H9 (cell line): Measurements from ENCODE around the gene FBXL13. TPM values are rescaled to one million over a fixed set of nuclear protein-coding genes. Genes with fewer than 3 reads are reported as not detected.

Experiments
- DNase-seq: peaks from one replicate; pipeline ENCODE4 v3.0.0-alpha.2; 2017
- H2AFZ ChIP-seq: one replicate; pipeline ENCODE4 v1.6.1; 2013; ENCODE audit warnings: mild to moderate bottlenecking, low read length, control low read depth, moderate library complexity
- H2AK5ac ChIP-seq: 2 replicates; pipeline ENCODE4 v1.6.1; 2013; ENCODE audit warnings: low read length, control low read depth, mixed read lengths; ENCODE audit not compliant: insufficient read length
- H2BK120ac ChIP-seq: one replicate; pipeline ENCODE4 v1.6.1; 2013; ENCODE audit warnings: low read depth, mild to moderate bottlenecking, low read length, control low read depth, inconsistent platforms; ENCODE audit not compliant: poor library complexity, severe bottlenecking
- H2BK12ac ChIP-seq: 2 replicates; pipeline ENCODE4 v1.6.1; 2013; ENCODE audit warnings: low read length, control low read depth, mixed read lengths, low read depth; ENCODE audit not compliant: insufficient read length
- H2BK15ac ChIP-seq: 2 replicates; pipeline ENCODE4 v1.6.1; 2013; ENCODE audit warnings: low read depth, low read length, control low read depth
- H2BK20ac ChIP-seq: one replicate; pipeline ENCODE4 v1.6.1; 2013; ENCODE audit warnings: low read depth, mild to moderate bottlenecking, low read length, control low read depth, inconsistent platforms; ENCODE audit not compliant: poor library complexity, severe bottlenecking
- H2BK5ac ChIP-seq: 2 replicates; pipeline ENCODE4 v1.6.1; 2013; ENCODE audit warnings: low read length, control low read depth, mixed read lengths; ENCODE audit not compliant: insufficient read length
- H3K14ac ChIP-seq: 2 replicates; pipeline ENCODE4 v1.6.1; 2013; ENCODE audit warnings: low read length, control low read depth; ENCODE audit not compliant: insufficient read depth
- H3K18ac ChIP-seq: 2 replicates; pipeline ENCODE4 v1.6.1; 2013; ENCODE audit warnings: low read depth, mild to moderate bottlenecking, mixed read lengths, low read length, control low read depth; ENCODE audit not compliant: insufficient read length
- H3K23ac ChIP-seq: 2 replicates; pipeline ENCODE4 v1.6.1; 2013; ENCODE audit warnings: low read length, control low read depth, mixed read lengths, low read depth; ENCODE audit not compliant: insufficient read length
- H3K23me2 ChIP-seq: 2 replicates; pipeline ENCODE4 v1.6.1; 2013; ENCODE audit warnings: low read depth, mild to moderate bottlenecking, mixed read lengths, low read length, control low read depth; ENCODE audit not compliant: insufficient read length, poor library complexity, severe bottlenecking
- H3K27ac ChIP-seq: 2 replicates; pipeline ENCODE4 v1.5.1; 2013; ENCODE audit warnings: low read length, control low read depth, mixed read lengths, low read depth; ENCODE audit not compliant: insufficient read length
- H3K27me3 ChIP-seq: 2 replicates; pipeline ENCODE4 v1.6.1; 2013; ENCODE audit warnings: low read length, control low read depth, inconsistent platforms; ENCODE audit not compliant: insufficient read depth
- H3K4ac ChIP-seq: 2 replicates; pipeline ENCODE4 v1.6.1; 2013; ENCODE audit warnings: low read depth, mild to moderate bottlenecking, control low read depth, inconsistent platforms, low read length, moderate library complexity
- H3K4me1 ChIP-seq: 2 replicates; pipeline ENCODE4 v1.6.1; 2013; ENCODE audit warnings: low read length, control low read depth, inconsistent platforms; ENCODE audit not compliant: insufficient read depth
- H3K4me2 ChIP-seq: 2 replicates; pipeline ENCODE4 v1.6.1; 2013; ENCODE audit warnings: low read length, control low read depth, mixed read lengths; ENCODE audit not compliant: insufficient read length, insufficient read depth
- H3K56ac ChIP-seq: 2 replicates; pipeline ENCODE4 v1.6.1; 2013; ENCODE audit warnings: low read depth, mild to moderate bottlenecking, mixed read lengths, low read length, control low read depth; ENCODE audit not compliant: insufficient read length
- H3K79me1 ChIP-seq: 2 replicates; pipeline ENCODE4 v1.6.1; 2013; ENCODE audit warnings: low read depth, mild to moderate bottlenecking, moderate library complexity, low read length, control low read depth, inconsistent platforms; ENCODE audit not compliant: insufficient read depth, poor library complexity, severe bottlenecking
- H3K79me2 ChIP-seq: 2 replicates; pipeline ENCODE4 v1.6.1; 2013; ENCODE audit warnings: low read length, control low read depth, inconsistent platforms; ENCODE audit not compliant: insufficient read depth
- H3K9ac ChIP-seq: 2 replicates; pipeline ENCODE4 v1.6.1; 2013; ENCODE audit warnings: low read length, control low read depth, mixed read lengths; ENCODE audit not compliant: insufficient read length; ENCODE audit errors: extremely low read depth
- H3K9me3 ChIP-seq: one replicate; pipeline ENCODE4 v1.6.1; 2013; ENCODE audit warnings: low read depth, low read length, inconsistent platforms; ENCODE audit not compliant: control insufficient read depth
- H3T11ph ChIP-seq: one replicate; pipeline ENCODE4 v1.6.1; 2013; ENCODE audit warnings: mild to moderate bottlenecking, low read length, control low read depth, inconsistent platforms
- H4K20me1 ChIP-seq: one replicate; pipeline ENCODE4 v1.6.1; 2013; ENCODE audit not compliant: control insufficient read depth, insufficient read length, insufficient read depth
- H4K5ac ChIP-seq: 2 replicates; pipeline ENCODE4 v1.6.1; 2013; ENCODE audit warnings: low read depth, mild to moderate bottlenecking, mixed read lengths, low read length, control low read depth; ENCODE audit not compliant: insufficient read length
- H4K8ac ChIP-seq: replicated peaks from 2 replicates; pipeline ENCODE4 v1.6.1; 2013; ENCODE audit warnings: low read length, control low read depth, mixed read lengths, low read depth; ENCODE audit not compliant: insufficient read length
- H4K91ac ChIP-seq: 2 replicates; pipeline ENCODE4 v1.6.1; 2013; ENCODE audit warnings: low read depth, mild to moderate bottlenecking, moderate library complexity, mixed read lengths, low read length, control low read depth; ENCODE audit not compliant: insufficient read length
- H3K27ac Mint-ChIP-seq, 3 experiments: 2 replicates in 2 of 3; 3 replicates in 1 of 3; pipeline ENCODE4 v1.8.0; 2020 to 2021; ENCODE audit warnings: mixed read lengths in 3 of 3, mild to moderate bottlenecking in 1 of 3, moderate library complexity in 1 of 3
- H3K27me3 Mint-ChIP-seq: 2 replicates; pipeline ENCODE4 v1.8.0; 2021; ENCODE audit warnings: low read depth, mild to moderate bottlenecking, moderate library complexity, mixed read lengths
- H3K36me3 Mint-ChIP-seq, 3 experiments: 2 replicates in 2 of 3; 3 replicates in 1 of 3; pipeline ENCODE4 v1.8.0; 2020 to 2021; ENCODE audit warnings: low read depth in 3 of 3, mixed read lengths in 3 of 3; ENCODE audit not compliant: insufficient read depth in 1 of 3
- H3K4me1 Mint-ChIP-seq, 2 experiments: 2 replicates each; pipeline ENCODE4 v1.8.0; 2020; ENCODE audit warnings: mixed read lengths in 2 of 2
- H3K4me3 Mint-ChIP-seq, 2 experiments: 2 replicates in 1 of 2; 3 replicates in 1 of 2; pipeline ENCODE4 v1.8.0; 2020 to 2021; ENCODE audit warnings: mild to moderate bottlenecking in 2 of 2, mixed read lengths in 2 of 2, moderate library complexity in 1 of 2
- H3K9me3 Mint-ChIP-seq, 2 experiments: 2 replicates in 1 of 2; 3 replicates in 1 of 2; pipeline ENCODE4 v1.8.0; 2020; ENCODE audit warnings: mild to moderate bottlenecking in 2 of 2, mixed read lengths in 2 of 2, moderate library complexity in 1 of 2
- WGBS: extraction: QIAGEN DNeasy Blood & Tissue Kit; methylation state at CpG from one replicate; pipeline ENCODE4 v1.1.7; 2013; ENCODE audit warnings: missing lambda C conversion rate, low lambda C conversion rate, mixed read lengths; ENCODE audit not compliant: insufficient read length; ENCODE audit errors: extremely low coverage; 5-methylcytosine and 5-hydroxymethylcytosine counted together
- total RNA-seq: library from RNA; stranded (reverse); gene quantifications from 2 replicates; pipeline ENCODE4 v1.2.1, GENCODE V29; 2021
- TF ChIP-seq, protein P1 (sequence below): fragments of 200-600 bp; sonication (generic); conservative IDR thresholded peaks from 3 replicates; pipeline ENCODE4 v1.8.0; 2021; ENCODE audit warnings: antibody characterized with exemption, mild to moderate bottlenecking

FBXL13 gene
- total RNA-seq, 1 experiment from 2014 or later: 4.4 TPM

- TF ChIP-seq, protein P1, sequence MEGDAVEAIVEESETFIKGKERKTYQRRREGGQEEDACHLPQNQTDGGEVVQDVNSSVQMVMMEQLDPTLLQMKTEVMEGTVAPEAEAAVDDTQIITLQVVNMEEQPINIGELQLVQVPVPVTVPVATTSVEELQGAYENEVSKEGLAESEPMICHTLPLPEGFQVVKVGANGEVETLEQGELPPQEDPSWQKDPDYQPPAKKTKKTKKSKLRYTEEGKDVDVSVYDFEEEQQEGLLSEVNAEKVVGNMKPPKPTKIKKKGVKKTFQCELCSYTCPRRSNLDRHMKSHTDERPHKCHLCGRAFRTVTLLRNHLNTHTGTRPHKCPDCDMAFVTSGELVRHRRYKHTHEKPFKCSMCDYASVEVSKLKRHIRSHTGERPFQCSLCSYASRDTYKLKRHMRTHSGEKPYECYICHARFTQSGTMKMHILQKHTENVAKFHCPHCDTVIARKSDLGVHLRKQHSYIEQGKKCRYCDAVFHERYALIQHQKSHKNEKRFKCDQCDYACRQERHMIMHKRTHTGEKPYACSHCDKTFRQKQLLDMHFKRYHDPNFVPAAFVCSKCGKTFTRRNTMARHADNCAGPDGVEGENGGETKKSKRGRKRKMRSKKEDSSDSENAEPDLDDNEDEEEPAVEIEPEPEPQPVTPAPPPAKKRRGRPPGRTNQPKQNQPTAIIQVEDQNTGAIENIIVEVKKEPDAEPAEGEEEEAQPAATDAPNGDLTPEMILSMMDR: no peak
- Histone ChIP-seq H3T11ph (no peak overlapping the region), H3K4me1 (no peaks in the 10 kb centered on the region), H3K18ac (no peak overlapping the region), H2BK12ac (no peak overlapping the region), H3K4ac (no peak overlapping the region), H3K27me3 (no peaks in the 10 kb centered on the region), H2BK120ac (no peak overlapping the region), H2AK5ac (no peak overlapping the region), H2BK5ac (no peak overlapping the region), H3K23me2 (no peaks in the 10 kb centered on the region), H3K79me1 (no peaks in the 10 kb centered on the region), H3K23ac (no peak overlapping the region), H3K56ac (no peak overlapping the region), H4K20me1 (no peaks in the 10 kb centered on the region), H3K9ac (no peak overlapping the region), H3K79me2 (no peaks in the 10 kb centered on the region), H2BK15ac (no peak overlapping the region), H2AFZ (no peak overlapping the region), H4K5ac (no peak overlapping the region), H2BK20ac (no peak overlapping the region), H3K4me2 (no peak overlapping the region), H4K91ac (no peak overlapping the region), H3K14ac (no peak overlapping the region), H3K9me3 (no peaks in the 10 kb centered on the region), H4K8ac (no peak overlapping the region), H3K27ac (no peak overlapping the region)
- no CpG with 5 or more reads among the region's 3 CpGs for WGBS
- Mint-ChIP-seq H3K9me3 (no peaks in the 10 kb centered on the region), H3K36me3 (no peaks in the 10 kb centered on the region), H3K27ac (no peak overlapping the region), H3K4me3 (no peak overlapping the region), H3K4me1 (no peaks in the 10 kb centered on the region), H3K27me3 (no peaks in the 10 kb centered on the region)
- DNase-seq: no peak
These were observed 225.1 kb downstream of the FBXL13 start for GRCh38 chr7:102849538-102849937.
